Psoas muscle (tissue), 8 donors: Measurements from ENCODE around the gene PPP2R1B. TPM values are rescaled to one million over a fixed set of nuclear protein-coding genes. Genes with fewer than 3 reads are reported as not detected.

Experiments
- ATAC-seq, 4 donors: fragments of 200-7000 bp; cut with Tn5 transposase; one replicate each; pipeline ENCODE4 v1.9.1; 2020; ENCODE audit warnings: moderate library complexity in 3 of 4, mild to moderate bottlenecking in 2 of 4
- DNase-seq, 2 donors: peaks; one replicate each; pipeline ENCODE4 v3.0.0-alpha.2; 2020
- H3K27ac ChIP-seq: fragments of 200-600 bp; one replicate; pipeline ENCODE4 v1.8.0; 2022
- H3K27me3 ChIP-seq, 3 donors: fragments of 200-600 bp in 1 of 3; one replicate each; pipeline versions ENCODE4 v1.6.1 to v1.8.0; 2013 to 2022; ENCODE audit warnings: low read length in 2 of 3, mild to moderate bottlenecking in 2 of 3, moderate library complexity in 1 of 3; ENCODE audit not compliant: insufficient read depth in 3 of 3
- H3K36me3 ChIP-seq, 2 donors: fragments of 200-600 bp in 1 of 2; one replicate each; pipeline versions ENCODE4 v1.6.1 to v1.8.0; 2013 to 2022; ENCODE audit warnings: low read depth in 1 of 2, mild to moderate bottlenecking in 1 of 2, moderate library complexity in 1 of 2; ENCODE audit not compliant: insufficient read depth in 1 of 2
- H3K4me1 ChIP-seq: fragments of 200-600 bp; one replicate; pipeline ENCODE4 v1.8.0; 2022
- H3K4me3 ChIP-seq: fragments of 200-600 bp; one replicate; pipeline ENCODE4 v1.8.0; 2022; ENCODE audit warnings: mild to moderate bottlenecking
- H3K9me3 ChIP-seq: fragments of 200-600 bp; one replicate; pipeline ENCODE4 v1.8.0; 2022
- CTCF ChIP-seq: fragments of 200-600 bp; IDR thresholded peaks from one replicate; pipeline ENCODE4 v1.8.0; 2022; ENCODE audit warnings: antibody characterized with exemption
- WGBS, 3 donors: extraction: QIAGEN DNeasy Blood & Tissue Kit; methylation state at CpG; one replicate each; pipeline versions ENCODE4 v1.1.6 to v1.1.7; 2013; 5-methylcytosine and 5-hydroxymethylcytosine counted together
- intact Hi-C, 2 donors: fragments of 100-400 bp; cut with DNase I; formaldehyde crosslinking; loops; one replicate each; pipeline versions ENCODE4 v1.11.0 to v1.14.2; 2022
- polyA plus RNA-seq, 3 donors: library from polyadenylated mRNA; stranded (reverse); fragments of 200-250 nt; gene quantifications; one replicate each; pipeline ENCODE4 v1.2.3, GENCODE V29; 2013
- total RNA-seq, 4 donors: library from RNA; stranded (reverse); fragmentation: NEBNext Ultra II Directional in 2 of 4; extraction: Animal tissue kit (Norgen Biotek cat#: 25700) in 2 of 4; gene quantifications; one replicate each; pipeline versions ENCODE4 v1.2.1 to v1.2.4, GENCODE V29; 2021 to 2023
- donor health status: healthy with polysubstance abuse.
- donor health status: DM: no; HTN: no; CAD: no; lungs with moderate emphysema.
- donor health status: Bipolar disorder and iron deficiency.
- donor health status: healthy.
- donor health status: DM: yes; HTN: yes; CAD: no.
- donor health status: DM: no; HTN: no; CAD: no.
- donor health status: DM: no; HTN: no; CAD: no.
- donor health status: DM: yes; HTN: yes; CAD: no.

The PPP2R1B gene
- total and polyA plus RNA-seq, 7 donors: 6.6 to 18.8 (median 10.7) TPM

- intact Hi-C loops: no loop called here
- H3K9me3 ChIP-seq: no peaks in the 10 kb centered on the region
- no peak overlapping the region for H3K4me3 ChIP-seq
- DNase-seq (peak in 1 of 2 donors; percentile 23), ATAC-seq (peak in 1 of 4 donors; percentile 1)
- no peak overlapping the region for H3K27ac ChIP-seq
- no peak for TF ChIP-seq CTCF
- peaks cover 5 to 83% of the 10 kb centered on the region in 2 donors for H3K36me3 ChIP-seq
- no peaks in the 10 kb centered on the region for H3K27me3 ChIP-seq
- WGBS, 3 donors: 88 to 93% (median 90%) methylated on average over 11 of the region's 11 CpGs
- peaks cover 14% of the 10 kb centered on the region for H3K4me1 ChIP-seq
Observed at GRCh38 chr11:111724615-111725129, 41.5 kb downstream of the PPP2R1B start.

GRCh38 chr11:111723595-111723994 lies 42.6 kb downstream of the PPP2R1B start:
- Histone ChIP-seq H3K4me1 (peaks cover 16% of the 10 kb centered on the region), H3K4me3 (no peak overlapping the region), H3K27me3 (no peaks in the 10 kb centered on the region), H3K36me3 (peaks cover 5 to 92% of the 10 kb centered on the region in 2 donors), H3K27ac (no peak overlapping the region), H3K9me3 (no peaks in the 10 kb centered on the region)
- intact Hi-C loops: no loop called here
- 79 to 89% (median 85%) methylated on average over 15 of the region's 15 CpGs for WGBS, 3 donors
- TF ChIP-seq CTCF: no peak
- peak in 1 of 2 donors; percentile 46 for DNase-seq
- no peak for ATAC-seq

GRCh38 chr11:111722501-111722900 lies 43.7 kb downstream of the PPP2R1B start:
- H3K4me3 ChIP-seq: no peak overlapping the region
- H3K27ac ChIP-seq: peak overlapping the region; percentile 41
- H3K9me3 ChIP-seq: no peaks in the 10 kb centered on the region
- no peak for ATAC-seq
- peaks cover 5 to 88% of the 10 kb centered on the region in 2 donors for H3K36me3 ChIP-seq
- 72 to 82% (median 74%) methylated on average over 8 of the region's 8 CpGs for WGBS, 3 donors
- intact Hi-C loops: no loop called here
- DNase-seq: no peak
- peaks cover 22% of the 10 kb centered on the region for H3K4me1 ChIP-seq
- TF ChIP-seq CTCF: no peak
- no peaks in the 10 kb centered on the region for H3K27me3 ChIP-seq

- WGBS, 3 donors: 91 to 96% (median 93%) methylated on average over 7 of the region's 7 CpGs
- ATAC-seq: no peak
- Histone ChIP-seq H3K9me3 (no peaks in the 10 kb centered on the region), H3K36me3 (peaks cover 2 to 76% of the 10 kb centered on the region in 2 donors), H3K27me3 (no peaks in the 10 kb centered on the region), H3K4me3 (no peak overlapping the region), H3K27ac (no peak overlapping the region), H3K4me1 (peaks cover 22% of the 10 kb centered on the region)
- intact Hi-C loops: no loop called here
- no peak for TF ChIP-seq CTCF
- no peak for DNase-seq
Observed at GRCh38 chr11:111720801-111721494, 45.2 kb downstream of the PPP2R1B start.
